SH-SY5Y (cell line): Measurements from ENCODE around the gene RFX5.

Source experiments
- GATA2 ChIP-seq: IDR thresholded peaks from 2 replicates; pipeline ENCODE4 v1.6.1; 2011; ENCODE audit warnings: mild to moderate bottlenecking, low read depth, low read length
- GATA3 ChIP-seq: IDR thresholded peaks from 2 replicates; pipeline ENCODE4 v1.6.1; 2011; ENCODE audit warnings: low read depth, mild to moderate bottlenecking, low read length, moderate library complexity

RFX5 gene

DNA sequence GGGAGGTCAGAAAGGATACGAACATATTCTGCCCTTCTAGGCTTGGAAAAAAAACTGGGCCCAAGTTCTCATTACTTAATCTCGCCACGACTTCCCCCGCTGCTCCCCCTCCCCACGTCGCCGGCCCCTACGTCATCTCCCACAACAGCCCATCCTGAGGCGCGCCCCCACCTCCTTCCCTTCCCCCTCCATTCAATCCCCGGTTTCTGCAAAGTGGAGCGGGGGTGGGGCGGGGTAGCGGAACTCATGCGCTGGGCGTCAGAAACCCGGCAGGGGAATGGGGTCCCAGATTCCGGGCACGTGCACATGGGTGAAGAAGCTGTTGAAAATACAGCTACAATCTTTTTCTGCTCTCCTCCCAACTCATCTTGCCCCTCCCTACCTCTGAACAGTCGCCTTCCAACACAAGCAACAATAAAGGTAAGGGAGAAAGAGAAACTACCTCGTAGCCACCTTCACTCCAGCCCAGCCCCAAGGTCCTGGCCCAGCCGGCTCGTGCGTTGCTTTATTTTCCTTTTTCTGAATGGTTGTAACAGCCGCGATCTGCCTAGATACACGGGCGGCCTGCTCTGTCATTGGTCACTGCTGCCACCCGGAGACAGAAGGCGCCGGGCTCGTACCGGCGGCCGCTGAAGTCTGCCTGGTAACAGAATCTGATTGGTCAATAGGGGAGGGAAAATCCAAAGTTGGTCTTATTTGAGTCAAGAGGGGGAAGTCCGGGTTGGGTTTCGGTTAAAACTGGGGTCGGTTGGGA lies at the start of gene RFX5:
RFX5 (minus strand) TSS at position 484 of the 754 bp plus-strand sequence. CDS start 932 bp downstream, outside the sequence.
- TF ChIP-seq GATA3, result no peak
- no peak for TF ChIP-seq GATA2

- no peak for TF ChIP-seq GATA2
- TF ChIP-seq GATA3, result no peak
Observed at GRCh38 chr1:151393583-151393982, 46.5 kb upstream of the RFX5 start.

GRCh38 chr1:151391079-151391563 lies 44.1 kb upstream of the RFX5 start:
- no peak for TF ChIP-seq GATA3
- no peak for TF ChIP-seq GATA2

DNA sequence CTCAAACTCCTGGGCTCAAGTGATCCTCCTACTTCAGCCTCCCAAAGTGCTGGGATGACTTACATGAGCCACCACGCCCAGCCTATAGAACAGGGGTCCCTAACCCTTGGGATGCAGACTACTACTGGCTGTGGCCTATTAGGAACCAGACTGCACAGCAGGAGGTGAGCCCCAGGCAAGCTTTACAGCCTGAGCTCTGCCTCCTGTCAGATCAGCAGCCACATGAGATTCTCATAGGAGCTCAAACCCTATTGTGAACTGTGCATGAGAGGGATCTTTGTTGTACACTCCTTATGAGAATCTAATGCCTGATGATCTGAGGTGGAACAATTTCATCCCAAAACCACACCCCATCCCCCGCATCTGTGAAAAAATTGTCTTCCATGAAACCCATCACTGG lies 39.0 kb upstream of the RFX5 start:
- TF ChIP-seq GATA3 (no peak), GATA2 (no peak)

DNA sequence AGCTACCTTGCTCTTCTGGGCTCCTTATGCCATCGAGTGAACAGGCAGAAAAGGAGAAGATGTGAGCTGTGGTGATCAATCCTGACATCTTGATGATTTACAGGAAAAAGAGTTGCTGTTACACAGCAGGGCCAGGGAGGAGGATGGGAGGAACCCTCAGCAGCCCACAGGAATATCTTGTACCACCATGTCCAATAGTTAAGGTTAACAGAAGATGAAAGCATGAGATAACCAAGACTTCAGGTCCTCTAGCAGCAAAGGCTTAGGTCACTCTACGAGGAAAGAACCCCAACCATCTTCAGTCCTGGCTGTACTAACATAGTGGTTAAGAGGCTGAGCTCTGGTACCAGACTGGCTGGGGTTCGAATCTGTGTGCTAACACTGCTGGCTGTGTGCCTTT lies 37.5 kb upstream of the RFX5 start:
- TF ChIP-seq GATA2 (no peak; the same call in 1 of the 2 replicates), GATA3 (no peak)

GRCh38 chr1:151377150-151377884 lies 30.3 kb upstream of the RFX5 start:
- no peak for TF ChIP-seq GATA2
- no peak for TF ChIP-seq GATA3

- TF ChIP-seq GATA2, result no peak
- TF ChIP-seq GATA3, result no peak
Observed at GRCh38 chr1:151373196-151373595, 26.1 kb upstream of the RFX5 start.

DNA sequence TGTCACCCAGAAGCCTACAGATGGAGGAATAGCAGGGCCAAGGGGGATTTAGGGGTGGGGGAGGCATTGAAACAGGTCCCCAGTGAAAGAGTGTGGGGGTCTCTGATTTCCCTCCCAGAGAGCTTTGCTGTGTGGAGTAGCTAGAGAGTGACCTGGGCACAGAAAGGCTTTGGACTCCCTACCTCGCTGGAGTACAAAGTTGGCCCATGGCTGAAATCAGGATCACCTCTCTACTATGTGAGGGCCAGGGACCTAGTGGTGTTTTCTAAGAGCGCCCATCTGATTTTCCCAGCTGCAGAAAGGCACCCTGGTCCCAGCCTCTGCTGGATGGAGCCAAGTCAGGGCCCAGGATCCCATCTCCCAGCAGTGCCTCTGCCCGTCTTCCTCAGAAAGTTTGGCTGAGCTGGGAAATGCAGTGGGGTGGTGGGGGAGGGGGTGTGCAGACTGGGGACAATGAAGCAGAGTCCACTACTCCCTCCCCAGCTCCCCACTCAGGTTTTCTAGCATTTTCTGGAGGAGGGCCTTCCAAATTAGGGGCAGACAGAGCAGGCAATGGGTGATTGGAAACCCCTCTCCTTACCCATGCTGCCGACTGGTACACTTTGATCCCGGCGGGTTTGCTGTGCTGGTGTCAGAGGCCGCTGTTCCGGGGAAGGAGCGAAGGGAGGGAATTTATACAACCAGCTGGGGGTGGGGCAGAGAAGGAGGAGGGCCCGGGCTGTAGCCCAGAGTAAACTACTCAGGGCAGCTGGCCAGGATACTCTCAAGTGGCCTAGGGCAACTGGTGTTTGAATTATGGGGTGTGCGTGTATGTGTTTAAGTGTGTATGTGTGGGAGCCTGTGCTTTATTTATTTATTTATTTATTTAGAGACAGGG lies 25.2 kb upstream of the RFX5 start, which contains the start of gene SELENBP1:
SELENBP1 (minus strand) TSS at position 648 of the 877 bp plus-strand sequence; CDS start at position 584, 64 bp downstream.
- TF ChIP-seq GATA3 (no peak), GATA2 (no peak)

DNA sequence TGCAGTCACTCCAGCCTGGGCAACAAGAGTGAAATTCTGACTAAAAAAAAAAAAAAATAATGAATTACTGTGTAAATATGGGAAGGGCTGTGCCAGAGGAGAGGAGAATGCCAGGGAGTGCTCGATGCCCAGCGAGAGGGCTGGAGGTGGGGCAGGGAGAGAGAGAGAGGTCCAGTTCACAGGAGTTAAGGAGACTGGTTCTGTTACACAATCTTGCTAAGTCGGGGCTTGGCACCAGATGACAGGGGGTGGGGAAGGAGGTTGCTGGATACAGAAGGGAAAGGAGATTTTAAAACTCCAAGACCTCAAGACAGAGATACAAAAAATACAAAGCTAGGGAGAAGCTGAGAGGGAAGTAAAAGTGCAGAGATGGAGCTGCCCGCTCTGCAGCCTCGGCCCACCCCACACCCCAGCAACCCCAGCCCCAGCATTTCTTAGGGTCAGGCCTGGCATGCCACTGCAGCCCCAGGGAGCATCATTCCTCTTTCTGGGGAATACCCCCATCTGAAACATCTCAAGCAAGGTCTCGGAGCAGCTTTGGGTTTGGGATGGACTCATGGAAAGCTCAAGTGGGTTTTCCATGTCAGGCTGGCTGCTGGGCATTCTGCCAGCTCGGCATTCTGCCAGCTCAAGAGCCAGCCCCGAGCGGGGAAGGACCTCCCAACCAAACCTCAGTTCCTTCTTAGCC lies 24.5 kb upstream of the RFX5 start:
- TF ChIP-seq GATA2 (no peak), GATA3 (no peak)

DNA sequence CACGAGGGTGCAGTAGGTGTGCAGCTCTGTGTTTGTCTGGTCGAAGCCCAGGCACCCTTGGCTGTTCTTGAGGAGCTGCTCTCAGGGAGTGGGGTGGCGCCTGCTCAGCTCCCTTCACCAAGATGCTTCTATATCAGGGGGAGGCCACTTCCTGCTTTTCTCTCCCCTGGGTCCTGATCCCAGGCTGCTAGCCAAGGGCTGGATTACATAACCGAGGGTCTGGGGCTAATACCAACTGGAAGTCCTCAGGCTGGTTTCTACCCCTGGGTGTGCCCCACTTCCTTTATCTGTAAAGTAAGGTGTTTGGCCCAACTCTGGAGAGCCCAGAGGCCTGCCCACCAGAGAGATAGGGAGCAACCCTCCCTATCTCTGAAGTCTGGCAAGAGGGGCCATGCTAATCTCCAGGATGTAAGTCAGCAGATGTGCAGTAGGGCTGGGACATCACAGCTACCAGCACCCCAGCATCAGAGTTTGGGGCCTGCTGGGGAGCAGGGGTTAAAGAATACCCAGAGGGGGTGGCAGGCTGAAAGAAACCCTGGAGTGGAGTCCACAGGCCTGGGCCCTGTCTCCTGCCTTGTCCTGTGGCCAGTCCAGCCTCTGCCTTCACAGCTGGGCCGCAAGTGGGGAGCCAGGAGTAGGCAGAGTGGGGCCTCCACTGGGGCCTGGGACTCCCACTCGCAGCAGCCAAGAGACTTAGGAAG lies 23.3 kb upstream of the RFX5 start:
- TF ChIP-seq GATA2 (no peak), GATA3 (no peak)

- TF ChIP-seq GATA2 (no peak), GATA3 (no peak)
Observed at GRCh38 chr1:151369621-151370048, 22.6 kb upstream of the RFX5 start.

- TF ChIP-seq GATA2 (no peak), GATA3 (no peak)
Observed at GRCh38 chr1:151369302-151369610, 22.2 kb upstream of the RFX5 start.
